Stimulated activated CD4-positive, alpha-beta T cell treated with anti-CD3 and anti-CD28 coated beads, Interleukin-2, amount 100 ng/mL, for 4 hours (primary cell): Measurements from ENCODE around the gene TNC.
"Not testable (repeated sequence)": the region's sequence is repeated elsewhere in the genome, so short reads cannot be mapped to it uniquely, and the experiment has no call there.

Experiments used
- DNase-seq: peaks from one replicate; pipeline ENCODE4 v3.0.0-alpha.2; 2020; ENCODE audit warnings: low read depth

The TNC gene

GRCh38 chr9:115134941-115135340 is 17.0 kb upstream of the TNC start:
- DNase-seq = no peak

- no peak for DNase-seq
Measured at GRCh38 chr9:115133649-115134048, 15.7 kb upstream of the TNC start.

DNA sequence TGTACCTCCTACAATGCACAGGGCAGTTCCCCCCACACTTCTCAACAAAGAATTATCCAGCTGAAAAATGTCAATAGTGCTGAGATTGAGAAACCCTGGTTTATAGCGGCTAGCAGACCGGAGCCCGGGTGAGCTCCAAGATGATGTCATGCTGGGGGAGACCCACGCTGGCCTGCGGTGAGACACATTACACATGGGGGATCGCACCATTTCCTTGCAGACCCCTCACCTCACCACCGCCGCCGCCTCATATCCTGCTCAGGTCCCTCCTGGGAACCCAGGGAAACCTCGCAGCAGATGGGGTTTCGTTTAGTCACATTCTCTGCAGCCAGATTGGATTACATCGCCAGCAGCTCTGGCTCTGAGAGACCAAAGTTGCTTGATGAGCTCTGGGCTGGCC is 14.7 kb upstream of the TNC start:
- no peak for DNase-seq

- DNase-seq = no peak
Measured at GRCh38 chr9:115130176-115130575, 12.2 kb upstream of the TNC start.

DNA sequence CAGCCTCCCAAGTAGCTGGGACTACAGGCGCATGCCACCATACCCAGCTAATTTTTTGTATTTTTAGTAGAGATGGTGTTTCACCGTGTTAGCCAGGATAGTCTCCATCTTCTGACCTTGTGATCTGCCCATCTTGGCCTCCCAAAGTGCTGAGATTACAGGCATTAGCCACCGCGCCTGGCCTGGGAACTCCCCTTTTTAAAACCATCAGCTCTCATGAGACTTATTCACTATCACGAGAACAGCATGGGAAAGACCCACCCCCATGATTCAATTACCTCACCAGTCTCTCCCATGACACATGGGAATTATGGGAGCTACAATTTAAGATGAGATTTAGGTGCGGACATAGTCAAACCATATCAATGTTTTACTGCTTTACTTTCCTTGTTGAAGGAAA is 10.8 kb upstream of the TNC start:
- not testable (repeated sequence) for DNase-seq

DNA sequence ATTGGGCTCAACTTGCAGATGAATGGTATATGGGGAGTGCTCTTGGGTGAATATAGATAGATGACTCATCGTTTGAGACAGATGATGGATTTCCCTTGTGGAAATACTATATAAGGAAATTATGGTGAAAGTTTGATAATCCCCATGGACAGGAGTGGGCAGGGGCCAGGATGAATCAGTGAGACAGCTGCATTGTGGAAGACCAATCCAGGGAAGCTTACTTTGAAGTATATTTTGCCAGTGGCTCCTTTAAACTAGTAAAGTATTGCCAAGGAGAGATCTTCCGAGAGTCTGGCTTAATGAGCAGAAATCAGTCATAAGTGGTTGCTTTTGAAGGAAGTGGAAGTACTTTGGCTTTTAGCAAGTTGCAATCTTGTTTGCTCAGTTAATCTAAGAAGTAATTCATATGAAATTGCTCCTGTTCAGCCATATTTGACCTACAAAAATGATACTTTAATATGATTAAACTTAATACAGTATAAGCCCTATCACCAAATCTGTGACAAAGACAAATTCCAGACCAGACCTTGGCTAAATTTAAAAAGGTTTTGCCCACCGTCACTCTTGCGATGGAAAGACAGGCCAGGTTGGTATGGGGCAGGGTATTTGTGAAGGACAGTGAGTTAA is 9.3 kb upstream of the TNC start:
- no peak for DNase-seq

GRCh38 chr9:115126404-115126803 is 8.4 kb upstream of the TNC start:
- DNase-seq = no peak

GRCh38 chr9:115122937-115123336 is 5.0 kb upstream of the TNC start:
- DNase-seq = no peak

DNA sequence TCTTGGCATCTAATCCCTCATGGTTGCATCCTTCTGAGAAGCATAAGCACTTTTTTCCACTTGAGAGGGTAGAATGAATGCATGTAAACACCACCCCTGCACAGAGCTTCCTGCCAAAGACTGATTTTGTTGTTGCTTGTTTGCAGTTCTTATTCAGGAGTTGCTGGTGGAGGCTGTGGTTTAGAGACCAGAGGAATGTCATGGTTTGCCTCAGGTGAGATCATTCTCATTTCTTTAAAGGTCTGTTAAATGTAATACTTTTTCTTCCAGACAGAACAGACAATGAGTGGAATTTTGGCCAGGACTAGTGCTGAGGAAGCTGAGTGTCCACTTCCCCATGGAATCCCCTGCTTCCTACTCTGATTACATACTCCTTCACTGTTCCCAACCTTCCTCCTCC is 3.2 kb upstream of the TNC start:
- no peak for DNase-seq

- no peak for DNase-seq
Measured at GRCh38 chr9:115118879-115119218, 892 bp upstream of the TNC start.

DNA sequence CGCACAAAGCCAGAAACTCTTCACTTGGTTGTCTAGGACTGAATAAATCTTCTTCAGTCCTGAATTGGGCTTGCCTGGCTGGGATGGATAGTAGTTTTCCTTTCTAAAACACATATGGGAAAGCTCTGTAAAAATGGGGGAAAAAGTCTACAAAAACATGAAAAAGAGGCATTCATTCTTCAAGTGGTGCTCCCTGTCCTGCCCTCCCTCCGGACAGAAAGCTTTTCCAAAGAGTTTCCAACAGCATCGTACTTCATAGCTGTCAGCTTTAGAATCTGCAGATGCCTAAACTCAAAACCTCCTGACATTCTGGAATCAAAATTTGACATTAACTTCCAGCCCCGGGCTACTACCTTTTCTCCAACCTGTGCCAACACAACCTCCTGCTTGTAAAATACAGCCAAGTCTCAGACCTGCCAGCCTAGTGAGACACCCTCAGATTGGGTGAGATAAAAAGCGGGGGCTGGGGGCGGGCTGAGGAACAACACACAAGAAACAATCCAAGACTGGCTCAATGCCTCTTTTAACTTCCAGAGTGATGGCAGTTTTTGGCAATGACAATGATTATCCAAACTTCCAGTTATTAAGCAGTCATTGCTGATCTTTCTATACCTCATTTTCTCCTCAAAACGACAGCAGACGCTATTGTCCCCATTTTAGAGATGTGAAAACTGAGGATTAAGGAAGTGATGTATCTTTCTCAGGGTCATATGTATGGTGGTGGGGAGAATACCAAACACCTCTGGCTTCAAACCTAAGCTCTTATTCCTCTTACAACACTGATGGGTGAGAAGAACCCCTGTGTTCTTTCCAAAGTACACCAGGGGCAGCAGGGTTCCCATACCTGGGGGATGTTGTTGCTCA is 1.3 kb downstream of the TNC start:
- DNase-seq = no peak

DNA sequence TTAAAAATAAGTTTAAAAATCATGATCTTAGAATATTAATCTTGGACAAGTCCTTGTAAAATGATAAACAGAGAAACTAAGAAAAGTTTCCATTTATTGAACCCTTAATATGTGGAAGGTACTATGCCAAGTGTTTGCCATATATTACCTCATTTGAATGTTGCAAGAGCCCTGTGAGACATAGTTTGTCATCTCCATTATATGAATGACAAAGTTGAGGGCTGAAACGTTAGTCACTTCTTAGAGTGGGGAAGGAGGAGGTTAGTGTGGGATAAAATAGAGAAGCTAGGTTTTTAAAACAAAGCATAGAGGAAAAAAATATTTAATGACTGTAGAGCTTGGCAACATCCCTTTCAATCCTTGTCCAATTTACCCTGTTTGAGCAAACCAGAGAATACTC is 2.0 kb downstream of the TNC start:
- no peak for DNase-seq

DNA sequence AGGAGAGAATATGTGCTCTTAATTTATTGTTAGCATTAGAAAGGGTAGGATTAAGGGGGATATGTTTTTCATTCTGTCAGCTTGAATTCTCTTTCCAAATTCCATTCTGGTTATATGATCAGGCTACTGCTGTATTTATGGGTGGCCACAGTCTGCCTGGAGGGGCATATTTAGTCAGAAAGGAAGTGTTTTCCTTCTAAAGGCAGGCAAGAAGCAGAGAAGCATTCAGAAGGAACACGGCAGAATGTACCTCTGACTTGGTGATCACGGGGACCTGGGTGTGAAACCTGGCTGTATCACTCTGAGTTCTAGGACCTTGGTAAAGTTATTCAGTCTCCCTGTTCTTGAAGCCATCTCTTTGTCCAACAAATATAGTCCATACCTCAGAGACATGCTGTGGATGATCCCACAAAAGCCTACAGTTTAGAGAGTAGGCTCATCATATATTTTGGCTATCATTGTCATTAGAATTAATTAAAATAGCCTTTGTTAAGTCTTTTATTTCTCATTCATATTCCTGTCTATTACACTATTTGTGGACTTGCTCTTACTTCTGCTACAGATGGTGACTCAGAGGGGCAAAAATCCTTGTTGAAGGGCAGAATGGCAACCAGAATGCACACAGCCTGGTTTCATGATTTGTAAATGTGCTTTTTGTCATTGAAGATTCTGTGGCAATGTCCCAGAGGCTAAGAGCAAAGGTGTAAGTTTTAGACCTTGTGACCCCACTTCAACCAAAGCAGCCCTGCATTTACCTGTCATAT is 2.7 kb downstream of the TNC start:
- no peak for DNase-seq

DNA sequence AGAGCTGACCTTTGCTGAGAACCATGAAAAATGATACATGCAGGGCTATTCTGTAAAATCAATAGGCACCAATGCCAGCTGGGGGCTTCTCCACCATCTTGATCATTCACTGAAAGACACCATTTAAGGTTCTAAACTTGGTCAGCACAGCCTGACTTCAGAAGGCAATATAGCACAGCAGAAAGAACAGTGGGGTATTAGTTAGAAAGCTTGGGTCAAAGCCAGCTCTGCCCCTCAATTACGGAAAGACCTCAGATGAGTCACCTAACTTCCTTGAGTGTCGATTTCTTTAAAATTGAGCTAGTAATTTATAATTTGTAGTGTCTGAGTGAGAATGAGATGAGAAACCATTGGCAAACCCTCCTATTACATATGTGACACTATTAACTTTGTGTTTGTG is 3.4 kb downstream of the TNC start:
- DNase-seq = no peak

DNA sequence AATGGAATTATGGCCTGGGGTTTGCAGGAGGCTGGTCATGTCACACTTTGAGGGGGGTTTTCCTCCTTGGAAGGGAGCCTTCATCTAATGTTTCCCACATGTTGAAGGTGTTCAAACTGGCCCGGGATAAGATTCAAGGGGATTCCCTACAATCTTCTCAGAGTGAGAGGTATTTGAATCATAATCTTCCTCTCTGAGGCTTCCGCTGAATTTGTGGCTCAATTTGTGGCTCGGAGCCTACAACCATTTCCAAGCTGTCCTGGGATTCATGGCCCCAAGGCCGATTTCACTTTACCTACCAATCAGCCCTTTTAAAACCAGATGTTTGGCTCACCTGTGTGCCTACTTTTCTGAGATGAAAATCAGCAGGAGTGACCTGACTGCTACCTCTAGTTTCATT is 3.9 kb downstream of the TNC start:
- no peak for DNase-seq

GRCh38 chr9:115111874-115112273 is 6.1 kb downstream of the TNC start:
- DNase-seq = no peak

DNA sequence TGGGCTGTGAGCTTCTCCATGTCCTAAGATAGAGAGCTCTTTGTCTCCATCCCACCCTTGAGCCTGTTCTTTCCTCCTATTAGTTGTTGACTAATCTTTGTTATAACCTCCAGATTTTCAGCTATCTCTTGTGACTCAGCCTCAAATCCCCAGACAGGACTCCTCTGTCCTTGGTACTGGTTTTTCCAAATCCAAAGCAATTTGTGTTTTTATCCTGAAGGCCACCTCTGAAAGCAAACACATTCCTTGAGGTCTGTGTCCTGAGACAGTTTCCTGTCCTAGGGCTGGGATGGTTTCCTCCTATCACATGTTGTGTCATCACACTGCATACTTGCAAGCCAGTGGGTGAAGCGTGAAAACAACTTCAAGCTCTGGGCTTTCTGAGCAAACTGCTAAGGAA is 8.5 kb downstream of the TNC start:
- no peak for DNase-seq

- DNase-seq = no peak
Measured at GRCh38 chr9:115107701-115108100, 10.3 kb downstream of the TNC start.

DNA sequence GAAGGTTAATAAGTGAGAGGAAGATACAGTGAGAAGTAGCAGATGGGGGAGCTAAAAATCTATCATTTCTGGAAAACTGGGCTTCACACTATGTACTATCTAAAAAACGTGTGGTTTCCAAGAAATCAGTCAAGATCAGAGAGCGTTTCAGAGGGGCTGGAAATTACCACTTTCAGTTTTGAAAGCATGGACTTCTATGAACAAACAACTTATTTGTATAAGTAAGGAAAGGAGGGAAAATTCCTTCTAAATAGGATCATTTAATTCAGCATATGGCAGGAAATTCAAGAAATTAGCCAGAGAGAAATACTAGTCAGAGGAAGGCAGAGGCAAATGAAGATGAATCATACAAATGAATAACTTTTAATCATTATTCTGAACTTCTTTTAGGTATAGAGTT is 11.3 kb downstream of the TNC start:
- DNase-seq = no peak

- DNase-seq = no peak
Measured at GRCh38 chr9:115106001-115106400, 12.0 kb downstream of the TNC start.

- DNase-seq = no peak
Measured at GRCh38 chr9:115104908-115105307, 13.0 kb downstream of the TNC start.

GRCh38 chr9:115103746-115104477 is 14.0 kb downstream of the TNC start:
- DNase-seq = no peak

GRCh38 chr9:115099901-115100300 is 18.1 kb downstream of the TNC start:
- no peak for DNase-seq
